Lung (tissue), 12 donors: ENCODE data around the gene ARHGEF4. TPM values are rescaled to one million over a fixed set of nuclear protein-coding genes. Genes with fewer than 3 reads are reported as not detected.

Experiments used
- ATAC-seq: fragments of 200-7000 bp; cut with Tn5 transposase; one replicate; pipeline ENCODE4 v1.9.1; 2020; ENCODE audit warnings: moderate number of reproducible peaks; ENCODE audit not compliant: insufficient read depth, low FRiP score
- DNase-seq, 3 donors: peaks; one replicate each; pipeline ENCODE4 v3.0.0-alpha.2; 2013 to 2017
- H3K27ac ChIP-seq, 2 donors: one replicate each; pipeline ENCODE4 v1.5.1; 2013; ENCODE audit warnings: mild to moderate bottlenecking in 2 of 2, moderate library complexity in 2 of 2, control low read depth in 1 of 2, inconsistent platforms in 1 of 2, low read depth in 1 of 2, low read length in 1 of 2
- H3K27me3 ChIP-seq, 3 donors: one replicate each; pipeline ENCODE4 v1.5.1; 2013; ENCODE audit warnings: low read length in 2 of 3; ENCODE audit not compliant: control insufficient read depth in 3 of 3, insufficient read depth in 3 of 3
- H3K36me3 ChIP-seq, 4 donors: one replicate each; pipeline ENCODE4 v1.5.1; 2013; ENCODE audit warnings: low read length in 4 of 4, mild to moderate bottlenecking in 1 of 4, moderate library complexity in 1 of 4; ENCODE audit not compliant: control insufficient read depth in 4 of 4, insufficient read depth in 4 of 4
- H3K4me1 ChIP-seq, 5 donors: one replicate each; pipeline ENCODE4 v1.5.1; 2013; ENCODE audit warnings: low read length in 5 of 5, mild to moderate bottlenecking in 2 of 5, moderate library complexity in 1 of 5; ENCODE audit not compliant: control insufficient read depth in 5 of 5, insufficient read depth in 5 of 5
- H3K4me3 ChIP-seq: one replicate; pipeline ENCODE4 v1.5.1; 2013; ENCODE audit warnings: mild to moderate bottlenecking, control low read depth, moderate library complexity
- H3K9ac ChIP-seq, 2 donors: one replicate each; pipeline ENCODE4 v1.5.1; 2013; ENCODE audit warnings: low read length in 2 of 2, control low read depth in 1 of 2; ENCODE audit not compliant: insufficient read depth in 1 of 2
- H3K9me3 ChIP-seq, 4 donors: one replicate each; pipeline ENCODE4 v1.5.1; 2013; ENCODE audit warnings: low read length in 3 of 4, mild to moderate bottlenecking in 1 of 4, moderate library complexity in 1 of 4; ENCODE audit not compliant: control insufficient read depth in 4 of 4, insufficient read depth in 3 of 4
- WGBS, 2 donors: extraction: QIAGEN DNeasy Blood & Tissue Kit; methylation state at CpG; one replicate each; pipeline ENCODE4 v1.1.7; 2013; 5-methylcytosine and 5-hydroxymethylcytosine counted together
- polyA plus RNA-seq, 2 donors: library from polyadenylated mRNA; stranded (reverse); fragments of 200-250 nt; gene quantifications; one replicate each; pipeline ENCODE4 v1.2.1, GENCODE V29; 2013
- total RNA-seq, 2 donors: library from RNA; depleted of rRNA in 1 of 2; stranded (reverse); fragments of >200 nt in 1 of 2; gene quantifications; one replicate each; pipeline ENCODE4 v1.2.1, GENCODE V29; 2014 to 2021
- TF ChIP-seq, protein P1 (sequence below): IDR thresholded peaks from 2 replicates; pipeline ENCODE4 v1.5.1; 2012; ENCODE audit warnings: mild to moderate bottlenecking; ENCODE audit errors: control extremely low read depth, extremely low read depth
- donor health status: control.
- donor health status: control.
- donor health status: Bipolar disorder and iron deficiency.
- donor health status: healthy.
- donor health status: DM: yes; HTN: yes; CAD: no.

Gene ARHGEF4
- total and polyA plus RNA-seq, 4 donors: 1.8 to 15.9 (median 6.9) TPM

DNA sequence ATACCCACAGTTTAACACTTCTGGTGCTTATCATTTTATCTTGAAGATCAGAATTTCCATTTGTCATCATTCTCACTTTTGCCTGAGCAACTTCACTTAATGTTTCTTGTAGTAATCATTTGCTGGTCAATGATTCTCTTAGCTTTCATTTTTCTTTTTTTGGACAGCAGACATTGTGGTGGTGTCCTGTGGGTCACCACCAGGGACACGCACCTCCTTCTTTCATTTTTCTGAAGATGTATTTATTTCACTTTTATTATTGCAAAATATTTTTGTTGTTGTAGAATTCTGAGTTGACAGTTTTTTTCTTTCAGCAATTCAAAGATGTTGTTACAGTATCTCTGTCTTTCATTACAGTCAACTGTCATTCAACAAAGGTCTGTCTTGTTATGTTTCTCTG is 172.3 kb downstream of the ARHGEF4 start:
- 96 to 97% methylated on average over 1 of the region's 1 CpG for WGBS, 2 donors

DNA sequence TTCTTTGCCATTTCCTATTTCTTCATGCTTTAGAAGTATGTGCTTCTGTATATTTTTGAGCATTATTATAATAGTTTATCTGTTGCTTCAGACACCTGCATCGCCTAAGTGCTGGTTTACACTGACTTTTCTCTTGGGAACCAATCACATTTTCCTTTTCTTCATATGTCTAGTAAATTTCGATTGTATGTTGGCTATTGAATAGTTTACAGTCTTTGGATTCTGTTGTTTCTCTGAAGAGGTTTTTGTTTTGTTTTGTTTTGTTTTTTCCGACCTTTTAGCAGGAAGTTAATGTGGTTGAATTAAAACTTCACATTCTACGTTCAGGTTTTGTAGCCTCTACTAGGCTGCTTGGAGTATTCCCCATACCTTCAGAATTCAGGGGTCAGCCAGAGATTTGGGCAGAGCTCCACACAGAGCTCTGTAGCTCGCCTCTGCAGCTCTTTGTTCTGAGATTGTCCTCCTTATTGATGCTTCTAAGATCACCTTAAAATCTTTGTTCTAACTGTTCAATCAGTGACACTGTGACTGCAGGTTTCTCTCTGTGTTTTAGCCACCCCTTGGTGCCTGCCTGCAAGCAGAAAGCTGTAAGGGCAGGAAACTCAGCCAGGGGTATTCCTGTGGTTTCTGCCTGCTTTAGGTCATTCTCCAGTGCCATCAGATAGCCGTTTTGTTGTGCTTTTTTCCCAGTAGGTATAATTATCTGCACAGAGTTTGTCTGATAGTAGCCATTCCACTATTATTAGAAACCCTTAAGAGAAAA is 173.2 kb downstream of the ARHGEF4 start:
- WGBS, 2 donors: 73 to 80% methylated on average over 6 of the region's 6 CpGs
- H3K9ac ChIP-seq: no peak overlapping the region
- H3K4me1 ChIP-seq: no peaks in the 10 kb centered on the region
- ATAC-seq: no peak
- H3K27me3 ChIP-seq: no peaks in the 10 kb centered on the region
- H3K36me3 ChIP-seq: no peaks in the 10 kb centered on the region
- TF ChIP-seq, protein P1, sequence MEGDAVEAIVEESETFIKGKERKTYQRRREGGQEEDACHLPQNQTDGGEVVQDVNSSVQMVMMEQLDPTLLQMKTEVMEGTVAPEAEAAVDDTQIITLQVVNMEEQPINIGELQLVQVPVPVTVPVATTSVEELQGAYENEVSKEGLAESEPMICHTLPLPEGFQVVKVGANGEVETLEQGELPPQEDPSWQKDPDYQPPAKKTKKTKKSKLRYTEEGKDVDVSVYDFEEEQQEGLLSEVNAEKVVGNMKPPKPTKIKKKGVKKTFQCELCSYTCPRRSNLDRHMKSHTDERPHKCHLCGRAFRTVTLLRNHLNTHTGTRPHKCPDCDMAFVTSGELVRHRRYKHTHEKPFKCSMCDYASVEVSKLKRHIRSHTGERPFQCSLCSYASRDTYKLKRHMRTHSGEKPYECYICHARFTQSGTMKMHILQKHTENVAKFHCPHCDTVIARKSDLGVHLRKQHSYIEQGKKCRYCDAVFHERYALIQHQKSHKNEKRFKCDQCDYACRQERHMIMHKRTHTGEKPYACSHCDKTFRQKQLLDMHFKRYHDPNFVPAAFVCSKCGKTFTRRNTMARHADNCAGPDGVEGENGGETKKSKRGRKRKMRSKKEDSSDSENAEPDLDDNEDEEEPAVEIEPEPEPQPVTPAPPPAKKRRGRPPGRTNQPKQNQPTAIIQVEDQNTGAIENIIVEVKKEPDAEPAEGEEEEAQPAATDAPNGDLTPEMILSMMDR: no peak
- H3K4me3 ChIP-seq: no peak overlapping the region
- no peaks in the 10 kb centered on the region for H3K9me3 ChIP-seq
- no peak for DNase-seq
- no peak overlapping the region for H3K27ac ChIP-seq

More for the DNA sequence above, 172.3 kb downstream of the ARHGEF4 start:
- Histone ChIP-seq H3K27me3 (no peaks in the 10 kb centered on the region), H3K9me3 (no peaks in the 10 kb centered on the region), H3K4me1 (no peaks in the 10 kb centered on the region), H3K27ac (no peak overlapping the region), H3K4me3 (no peak overlapping the region), H3K9ac (no peak overlapping the region), H3K36me3 (no peaks in the 10 kb centered on the region)
- TF ChIP-seq, protein P1: no peak
- no peak for ATAC-seq
- DNase-seq: no peak

DNA sequence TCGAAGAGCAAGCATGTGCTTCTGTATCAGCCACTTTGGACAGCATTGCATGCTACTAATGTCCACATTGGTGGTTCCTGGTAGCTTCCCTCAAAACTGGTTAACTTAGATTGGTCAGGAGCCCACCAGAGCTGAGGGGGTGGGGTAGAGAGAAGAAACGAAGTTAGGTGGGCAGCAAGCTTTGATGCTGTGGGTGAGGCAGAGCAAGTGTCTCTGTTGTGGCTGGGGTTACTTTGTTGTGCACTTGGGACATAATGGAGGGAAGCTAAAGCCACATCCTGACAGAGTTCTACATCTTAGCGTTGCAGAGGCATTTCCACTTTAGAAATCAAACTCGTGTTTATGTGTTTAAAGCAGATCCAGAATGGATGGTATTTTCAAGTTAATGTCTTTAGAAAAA is 173.9 kb downstream of the ARHGEF4 start:
- no peaks in the 10 kb centered on the region for H3K4me1 ChIP-seq
- H3K36me3 ChIP-seq: no peaks in the 10 kb centered on the region
- TF ChIP-seq, protein P1: no peak
- no peak overlapping the region for H3K4me3 ChIP-seq
- H3K27me3 ChIP-seq: no peaks in the 10 kb centered on the region
- DNase-seq (no peak), ATAC-seq (no peak)
- WGBS, 2 donors: 50 to 57% methylated on average over 4 of the region's 4 CpGs
- no peak overlapping the region for H3K27ac ChIP-seq
- no peak overlapping the region for H3K9ac ChIP-seq
- H3K9me3 ChIP-seq: no peaks in the 10 kb centered on the region
